HCT116 (cell line): Measurements from ENCODE around the gene FOXP1. TPM values are rescaled to one million over a fixed set of nuclear protein-coding genes. Genes with fewer than 3 reads are reported as not detected.

Experiments used
- ATAC-seq: fragments of 200-7000 bp; cut with Tn5 transposase; 2 replicates; pipeline ENCODE4 v1.9.1; 2020; ENCODE audit warnings: mild to moderate bottlenecking, moderate library complexity
- BruUV-seq: library from RNA; stranded (reverse); fragments of 400-500 nt; replicated peaks from 2 replicates; lab custom pipeline; 2021; lab: Mats Ljungman, UMichigan
- CTCF ChIA-PET: fragments of 300-600 bp; sonication (Branson Sonifier 250); formaldehyde crosslinking; loops from one replicate; lab custom pipeline; 2021; ENCODE audit warnings: antibody characterized with exemption; lab: Charles Lee
- POLR2A ChIA-PET: fragments of 300-600, 350-600 bp; sonication (Branson Sonifier 250); formaldehyde crosslinking; loops from one replicate; lab custom pipeline; 2021; ENCODE audit warnings: antibody characterized with exemption; lab: Charles Lee
- RAD21 ChIA-PET, 2 experiments: fragments of 300-600 bp; sonication (Branson Sonifier 250); formaldehyde crosslinking; loops; one replicate each; lab custom pipeline; 2023; ENCODE audit warnings: low total read pairs in 2 of 2; ENCODE audit not compliant: uncharacterized antibody in 2 of 2, unreplicated experiment in 2 of 2, low non-redundant PET in 1 of 2; lab: Charles Lee
- DNase-seq: peaks from one replicate; pipeline ENCODE4 v3.0.0-alpha.2; 2010; ENCODE audit warnings: low read depth, low spot score
- H2AFZ ChIP-seq: fragments of 200-600 bp; shearing (Covaris generic), sonication (generic); 2 replicates; pipeline ENCODE4 v1.6.1; 2017; ENCODE audit warnings: low read depth, mixed run types, mixed read lengths, antibody characterized with exemption, low read length; ENCODE audit not compliant: poor library complexity, severe bottlenecking
- H3K27ac ChIP-seq: 2 replicates; pipeline ENCODE4 v1.5.1; 2012; ENCODE audit warnings: low read depth, low read length
- H3K27me3 ChIP-seq: fragments of 200-600 bp; sonication (generic); 2 replicates; pipeline ENCODE4 v1.6.1; 2016; ENCODE audit warnings: mixed run types, low read length, mixed read lengths; ENCODE audit not compliant: insufficient read depth
- H3K36me3 ChIP-seq, 2 experiments: fragments of 200-500 bp in 1 of 2; fragments of 200-600 bp in 1 of 2; sonication (Bioruptor generic) in 1 of 2; sonication (generic) in 1 of 2; 2 replicates each; pipeline versions ENCODE4 v1.5.1 to v1.6.1; 2014 to 2016; ENCODE audit warnings: low read length in 2 of 2, inconsistent platforms in 1 of 2, mixed read lengths in 1 of 2, mixed run types in 1 of 2; ENCODE audit not compliant: insufficient read depth in 2 of 2, control insufficient read depth in 1 of 2
- H3K4me1 ChIP-seq, 2 experiments: fragments of 200-600 bp in 1 of 2; sonication (generic) in 1 of 2; 2 replicates each; pipeline versions ENCODE4 v1.5.1 to v1.6.1; 2012 to 2017; ENCODE audit warnings: low read length in 2 of 2, inconsistent platforms in 1 of 2, mild to moderate bottlenecking in 1 of 2, mixed read lengths in 1 of 2, mixed run types in 1 of 2, moderate library complexity in 1 of 2; ENCODE audit not compliant: insufficient read depth in 2 of 2, control insufficient read depth in 1 of 2
- H3K4me2 ChIP-seq: fragments of 200-600 bp; sonication (generic); 2 replicates; pipeline ENCODE4 v1.6.1; 2017; ENCODE audit warnings: mixed run types, low read length, mixed read lengths
- H3K4me3 ChIP-seq, 2 experiments: fragments of 200-600 bp in 1 of 2; sonication (generic) in 1 of 2; replicated peaks in 1 of 2; 2 replicates each; pipeline ENCODE4 v1.5.1; 2011 to 2016; ENCODE audit warnings: low read length in 2 of 2, control low read depth in 1 of 2, low read depth in 1 of 2, mild to moderate bottlenecking in 1 of 2, mixed read lengths in 1 of 2, mixed run types in 1 of 2
- H3K79me2 ChIP-seq: fragments of 200-600 bp; sonication (generic); 2 replicates; pipeline ENCODE4 v1.6.1; 2017; ENCODE audit warnings: mild to moderate bottlenecking, mixed run types, low read length, moderate library complexity, mixed read lengths; ENCODE audit not compliant: insufficient read depth
- H3K9ac ChIP-seq: fragments of 200-600 bp; sonication (generic); 2 replicates; pipeline ENCODE4 v1.6.1; 2016; ENCODE audit warnings: low read length, mixed read lengths
- H3K9me2 ChIP-seq: fragments of 200-600 bp; sonication (generic), shearing (Covaris generic); 2 replicates; pipeline ENCODE4 v1.6.1; 2017; ENCODE audit warnings: mixed run types, mild to moderate bottlenecking, moderate library complexity; ENCODE audit not compliant: insufficient read depth
- H3K9me3 ChIP-seq, 2 experiments: fragments of 200-500 bp in 1 of 2; fragments of 200-600 bp in 1 of 2; sonication (Bioruptor generic) in 1 of 2; sonication (generic) in 1 of 2; 2 replicates each; pipeline ENCODE4 v1.6.1; 2014 to 2017; ENCODE audit warnings: low read length in 2 of 2, mixed read lengths in 2 of 2, inconsistent platforms in 1 of 2, low read depth in 1 of 2, mild to moderate bottlenecking in 1 of 2, mixed run types in 1 of 2, moderate library complexity in 1 of 2; ENCODE audit not compliant: control insufficient read depth in 1 of 2, insufficient read depth in 1 of 2
- H4K20me1 ChIP-seq: fragments of 200-600 bp; sonication (generic), shearing (Covaris generic); 2 replicates; pipeline ENCODE4 v1.6.1; 2017; ENCODE audit warnings: mixed run types, mild to moderate bottlenecking, moderate library complexity; ENCODE audit not compliant: insufficient read depth
- CBX3 ChIP-seq: IDR thresholded peaks from 2 replicates; pipeline ENCODE4 v1.6.1; 2012; ENCODE audit warnings: low read depth
- CEBPB ChIP-seq: IDR thresholded peaks from 2 replicates; pipeline ENCODE4 v1.6.1; 2012; ENCODE audit warnings: low read depth
- EGR1 ChIP-seq: IDR thresholded peaks from 2 replicates; pipeline ENCODE4 v1.6.1; 2012; ENCODE audit warnings: low read depth
- ELF1 ChIP-seq: IDR thresholded peaks from 2 replicates; pipeline ENCODE4 v1.6.1; 2012; ENCODE audit warnings: low read depth, borderline replicate concordance
- EZH2 ChIP-seq: fragments of 200-600 bp; sonication (generic); IDR thresholded peaks from 2 replicates; pipeline ENCODE4 v1.6.1; 2017; ENCODE audit warnings: antibody characterized with exemption, mixed run types
- JUND ChIP-seq: IDR thresholded peaks from 2 replicates; pipeline ENCODE4 v1.6.1; 2012
- POLR2AphosphoS5 ChIP-seq: IDR thresholded peaks from 2 replicates; pipeline ENCODE4 v1.6.1; 2011; ENCODE audit warnings: mild to moderate bottlenecking, low read depth, low read length, moderate library complexity
- SP1 ChIP-seq: IDR thresholded peaks from 2 replicates; pipeline ENCODE4 v1.6.1; 2012; ENCODE audit warnings: low read depth
- TCF7L2 ChIP-seq: IDR thresholded peaks from 2 replicates; pipeline ENCODE4 v1.7.0; 2011; ENCODE audit warnings: borderline replicate concordance, inconsistent platforms; ENCODE audit not compliant: insufficient read depth, insufficient read length; ENCODE audit errors: extremely low read depth
- ZFX ChIP-seq: fragments of 450-650 bp; IDR thresholded peaks from 2 replicates; pipeline ENCODE4 v1.6.1; 2017
- intact Hi-C: fragments of 100-400 bp; cut with micrococcal nuclease; formaldehyde crosslinking; loops from 2 replicates; pipeline ENCODE4 v1.10.0; 2022
- total RNA-seq: library from RNA; stranded (reverse); gene quantifications from one replicate; pipeline ENCODE4 v1.2.1, GENCODE V29; 2021; ENCODE audit not compliant: unreplicated experiment
- TF ChIP-seq, protein P1 (sequence below), 3 experiments: fragments of 200-600 bp in 1 of 3; sonication (generic) in 1 of 3; IDR thresholded peaks in 2 of 3; conservative IDR thresholded peaks in 1 of 3; 2 replicates each; pipeline ENCODE4 v1.5.1; 2012 to 2017; ENCODE audit warnings: low read depth in 2 of 3, low read length in 2 of 3, antibody characterized with exemption in 1 of 3, borderline replicate concordance in 1 of 3, control low read depth in 1 of 3, mild to moderate bottlenecking in 1 of 3, mixed read lengths in 1 of 3, mixed run types in 1 of 3, moderate library complexity in 1 of 3; ENCODE audit not compliant: insufficient read depth in 1 of 3
- TF ChIP-seq, protein P2 (sequence below): IDR thresholded peaks from 2 replicates; pipeline ENCODE4 v1.6.1; 2011; ENCODE audit warnings: mild to moderate bottlenecking, low read length, moderate library complexity; ENCODE audit not compliant: insufficient replicate concordance; ENCODE audit errors: extremely low read depth

FOXP1 gene
- total RNA-seq, 1 experiment from 2014 or later = 11.4 TPM

DNA sequence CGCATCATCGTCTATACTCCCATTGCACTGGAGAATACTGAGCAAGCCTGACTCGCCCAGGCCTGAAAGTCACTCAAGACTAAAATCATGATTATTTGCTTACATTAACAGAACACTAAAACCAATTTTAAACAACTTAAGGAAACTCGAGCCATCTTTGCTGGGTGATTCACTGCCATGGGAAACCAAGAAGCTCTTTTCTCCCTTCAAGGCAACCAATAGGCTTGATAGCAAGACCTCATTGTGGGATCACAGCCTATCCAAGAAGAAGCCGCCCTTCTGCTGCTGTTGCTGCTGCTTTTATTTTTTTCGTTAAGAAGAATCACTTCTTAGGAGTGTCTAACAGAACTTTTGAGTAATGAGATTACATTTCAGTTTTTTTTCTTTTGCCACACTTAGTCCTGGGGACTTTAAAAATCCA is 479.4 kb downstream of the FOXP1 start:
- TF ChIP-seq, protein P1, sequence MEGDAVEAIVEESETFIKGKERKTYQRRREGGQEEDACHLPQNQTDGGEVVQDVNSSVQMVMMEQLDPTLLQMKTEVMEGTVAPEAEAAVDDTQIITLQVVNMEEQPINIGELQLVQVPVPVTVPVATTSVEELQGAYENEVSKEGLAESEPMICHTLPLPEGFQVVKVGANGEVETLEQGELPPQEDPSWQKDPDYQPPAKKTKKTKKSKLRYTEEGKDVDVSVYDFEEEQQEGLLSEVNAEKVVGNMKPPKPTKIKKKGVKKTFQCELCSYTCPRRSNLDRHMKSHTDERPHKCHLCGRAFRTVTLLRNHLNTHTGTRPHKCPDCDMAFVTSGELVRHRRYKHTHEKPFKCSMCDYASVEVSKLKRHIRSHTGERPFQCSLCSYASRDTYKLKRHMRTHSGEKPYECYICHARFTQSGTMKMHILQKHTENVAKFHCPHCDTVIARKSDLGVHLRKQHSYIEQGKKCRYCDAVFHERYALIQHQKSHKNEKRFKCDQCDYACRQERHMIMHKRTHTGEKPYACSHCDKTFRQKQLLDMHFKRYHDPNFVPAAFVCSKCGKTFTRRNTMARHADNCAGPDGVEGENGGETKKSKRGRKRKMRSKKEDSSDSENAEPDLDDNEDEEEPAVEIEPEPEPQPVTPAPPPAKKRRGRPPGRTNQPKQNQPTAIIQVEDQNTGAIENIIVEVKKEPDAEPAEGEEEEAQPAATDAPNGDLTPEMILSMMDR (IDR thresholded peaks at IDR 0.05 in 2 of 3, conservative IDR thresholded peaks at IDR 0.05 in 1 of 3; ENCODE audit: borderline replicate concordance in 1 of 3, insufficient read depth in 1 of 3, low read depth in 2 of 3, low read length in 2 of 3) = no peak
- TF ChIP-seq ZFX (no peak), EZH2 (no peak), SP1 (no peak), CEBPB (no peak), TCF7L2 (no peak), CBX3 (no peak), EGR1 (no peak), POLR2AphosphoS5 (no peak), ELF1 (no peak), JUND (no peak)
- TF ChIP-seq, protein P2, sequence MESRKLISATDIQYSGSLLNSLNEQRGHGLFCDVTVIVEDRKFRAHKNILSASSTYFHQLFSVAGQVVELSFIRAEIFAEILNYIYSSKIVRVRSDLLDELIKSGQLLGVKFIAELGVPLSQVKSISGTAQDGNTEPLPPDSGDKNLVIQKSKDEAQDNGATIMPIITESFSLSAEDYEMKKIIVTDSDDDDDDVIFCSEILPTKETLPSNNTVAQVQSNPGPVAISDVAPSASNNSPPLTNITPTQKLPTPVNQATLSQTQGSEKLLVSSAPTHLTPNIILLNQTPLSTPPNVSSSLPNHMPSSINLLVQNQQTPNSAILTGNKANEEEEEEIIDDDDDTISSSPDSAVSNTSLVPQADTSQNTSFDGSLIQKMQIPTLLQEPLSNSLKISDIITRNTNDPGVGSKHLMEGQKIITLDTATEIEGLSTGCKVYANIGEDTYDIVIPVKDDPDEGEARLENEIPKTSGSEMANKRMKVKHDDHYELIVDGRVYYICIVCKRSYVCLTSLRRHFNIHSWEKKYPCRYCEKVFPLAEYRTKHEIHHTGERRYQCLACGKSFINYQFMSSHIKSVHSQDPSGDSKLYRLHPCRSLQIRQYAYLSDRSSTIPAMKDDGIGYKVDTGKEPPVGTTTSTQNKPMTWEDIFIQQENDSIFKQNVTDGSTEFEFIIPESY = no peak
- no TSS peak for BruUV-seq
- Histone ChIP-seq H3K79me2 (no peaks in the 10 kb centered on the region), H3K4me3 (no peak overlapping the region), H3K4me2 (no peak overlapping the region), H3K9me2 (no peaks in the 10 kb centered on the region), H3K27ac (no peak overlapping the region), H3K27me3 (no peaks in the 10 kb centered on the region), H3K9me3 (no peaks in the 10 kb centered on the region), H3K36me3 (no peaks in the 10 kb centered on the region), H2AFZ (no peak overlapping the region), H4K20me1 (no peaks in the 10 kb centered on the region), H3K9ac (no peak overlapping the region), H3K4me1 (peaks cover 0 to 8% of the 10 kb centered on the region in 2 experiments; a peak in 1 of 4 replicates)
- ChIA-PET RAD21 (no interaction called here), CTCF (no interaction called here), POLR2A (no interaction called here)
- ATAC-seq = no peak
- intact Hi-C loops = no loop called here
- no peak for DNase-seq
